GM19463 (cell line): ENCODE measurements around the gene TRIM64C.
"Not testable (repeated sequence)": the region's sequence is repeated elsewhere in the genome, so short reads cannot be mapped to it uniquely, and the experiment has no call there.

Experiments used
- ATAC-seq: cut with Tn5 transposase; IDR thresholded peaks from one replicate; pipeline ENCODE4 v1.9.1; 2021; ENCODE audit warnings: mild to moderate bottlenecking, moderate library complexity; ENCODE audit not compliant: unreplicated experiment

Gene TRIM64C

DNA sequence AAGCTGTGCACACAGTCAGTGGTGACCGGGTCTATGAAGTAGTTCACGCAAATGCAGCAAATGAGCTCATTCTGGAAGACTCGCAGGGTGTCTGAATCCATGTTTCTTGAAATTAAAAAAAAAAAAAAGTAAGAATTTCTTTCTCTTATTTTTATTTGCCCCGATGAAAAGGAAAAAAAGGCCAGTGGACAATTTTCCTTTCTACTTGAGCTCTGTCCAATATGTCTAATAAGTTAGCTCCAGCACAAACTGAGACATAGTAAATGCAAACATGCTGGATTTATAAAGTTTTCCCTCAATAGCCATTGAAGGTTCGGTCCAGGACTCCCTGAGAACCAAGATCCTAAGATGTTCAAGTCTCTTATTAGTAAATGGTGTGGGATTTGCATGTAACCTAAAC lies at the start of gene TRIM64C:
TSS of gene TRIM64C (minus strand) at position 101 of the 400 bp plus-strand sequence. CDS start at position 101, 0 bp downstream.
- ATAC-seq, result not testable (repeated sequence)

DNA sequence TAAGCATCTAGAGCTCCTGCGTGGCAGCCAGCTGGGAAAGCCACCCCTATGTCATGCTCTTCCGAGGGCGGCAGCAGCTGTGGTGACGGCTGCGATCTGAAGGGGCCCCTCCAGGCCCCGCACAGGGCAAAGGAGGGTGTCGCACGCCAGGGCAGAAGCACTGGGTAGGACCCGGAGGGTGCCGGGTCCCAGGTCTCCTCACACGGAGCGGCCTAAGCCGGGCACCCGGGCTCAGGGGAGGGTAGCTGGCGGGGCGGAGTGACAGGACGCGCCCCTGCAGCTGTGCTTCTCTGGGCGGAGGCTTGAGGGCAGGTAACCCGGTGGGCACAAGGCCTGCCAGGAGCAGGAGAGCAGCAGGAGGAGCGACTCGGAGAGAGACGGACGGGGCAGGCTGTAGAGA lies 43.4 kb upstream of the TRIM64C start:
- not testable (repeated sequence) for ATAC-seq

DNA sequence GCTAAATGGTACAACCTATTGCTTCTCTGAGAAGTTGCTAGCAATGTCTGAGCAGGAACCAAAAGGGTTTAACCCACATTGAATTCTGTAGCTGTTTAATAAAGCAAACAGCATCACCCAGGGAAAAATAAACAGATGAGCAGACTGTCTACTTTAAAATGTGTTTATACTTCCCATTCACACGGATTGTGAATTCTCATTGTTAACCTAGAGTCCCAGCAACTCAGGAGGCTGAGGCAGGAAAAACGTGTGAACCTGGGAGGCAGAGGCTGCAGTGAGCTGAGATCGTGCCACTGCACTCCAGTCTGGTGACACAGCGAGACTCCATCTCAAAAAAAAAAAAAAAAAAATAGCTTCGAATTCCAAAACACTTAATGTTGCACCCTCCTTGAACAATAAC lies 11.0 kb upstream of the TRIM64C start:
- not testable (repeated sequence) for ATAC-seq

GRCh38 chr11:49049821-49050220 lies 9.1 kb downstream of the TRIM64C start:
- ATAC-seq, result not testable (repeated sequence)

DNA sequence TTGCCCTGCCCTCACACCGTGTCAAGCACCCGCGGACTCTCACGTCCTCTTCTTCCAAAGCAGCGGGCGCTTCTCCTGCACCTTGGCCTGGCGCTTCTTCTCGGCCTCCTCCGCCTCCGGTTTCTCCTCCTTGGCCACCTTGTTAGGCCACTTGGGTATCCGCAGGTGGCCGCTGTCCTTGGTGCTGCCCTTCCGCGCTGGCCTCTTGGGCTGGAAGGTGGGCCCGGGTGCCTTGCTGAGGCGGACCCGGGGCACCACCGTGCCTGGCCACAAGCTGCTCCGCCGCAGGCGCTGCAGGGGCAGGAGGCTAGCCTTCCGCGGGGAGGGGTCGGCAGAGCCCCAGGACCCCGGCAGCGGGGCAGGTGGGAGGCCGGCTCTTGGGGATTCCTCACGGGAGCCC lies 10.7 kb downstream of the TRIM64C start:
- ATAC-seq, result not testable (repeated sequence)

DNA sequence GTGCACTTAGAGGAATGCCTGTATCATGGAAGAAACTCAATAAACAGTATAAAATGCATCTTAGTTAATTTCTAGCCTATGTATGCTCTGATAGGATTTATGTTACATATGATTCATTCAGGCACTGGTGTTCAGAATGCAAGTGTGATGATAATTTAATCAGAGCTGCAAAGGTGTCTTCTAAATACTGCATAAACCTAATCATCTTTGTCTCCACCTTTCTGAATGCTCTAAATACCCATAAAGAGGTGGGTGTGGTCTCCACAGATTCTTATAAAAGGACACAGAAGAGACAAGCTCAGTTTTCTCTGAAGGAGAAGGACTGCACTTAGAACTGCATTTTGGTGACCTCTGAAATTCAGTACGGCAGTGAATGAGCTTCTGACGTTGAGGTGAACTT lies 30.4 kb downstream of the TRIM64C start, which contains the start of gene TRIM49B:
TSS of gene TRIM49B (plus strand) at position 301 of the 400 bp plus-strand sequence. CDS start 2,777 bp downstream, outside the sequence.
- ATAC-seq, result not testable (repeated sequence)
